ENCODE data around the gene CTDP1.
"Not testable (repeated sequence)": the region's sequence is repeated elsewhere in the genome, so short reads cannot be mapped to it uniquely, and the experiment has no call there.

Gene CTDP1

GRCh38 chr18:79682894-79683625 is 3.5 kb downstream of the CTDP1 start:
- DNase-seq = peak; percentile 100

GRCh38 chr18:79683626-79684282 is 4.2 kb downstream of the CTDP1 start:
- DNase-seq = no peak

GRCh38 chr18:79684283-79684631 is 4.7 kb downstream of the CTDP1 start:
- no peak for DNase-seq

- no peak for DNase-seq
Observed at GRCh38 chr18:79684787-79685186, 5.2 kb downstream of the CTDP1 start.

GRCh38 chr18:79685281-79685680 is 5.7 kb downstream of the CTDP1 start:
- DNase-seq = no peak

GRCh38 chr18:79685971-79686370 is 6.4 kb downstream of the CTDP1 start:
- DNase-seq = no peak

- DNase-seq = no peak
Observed at GRCh38 chr18:79687806-79688205, 8.2 kb downstream of the CTDP1 start.

- no peak for DNase-seq
Observed at GRCh38 chr18:79690071-79690470, 10.5 kb downstream of the CTDP1 start.

GRCh38 chr18:79690586-79691482 is 11.2 kb downstream of the CTDP1 start:
- no peak for DNase-seq

GRCh38 chr18:79692056-79692455 is 12.5 kb downstream of the CTDP1 start:
- DNase-seq = no peak

GRCh38 chr18:79692886-79693285 is 13.3 kb downstream of the CTDP1 start:
- no peak for DNase-seq

- DNase-seq = no peak
Observed at GRCh38 chr18:79693561-79694205, 14.1 kb downstream of the CTDP1 start.

GRCh38 chr18:79694206-79694894 is 14.7 kb downstream of the CTDP1 start:
- DNase-seq = not testable (repeated sequence)

GRCh38 chr18:79694895-79695213 is 15.3 kb downstream of the CTDP1 start:
- no peak for DNase-seq

- no peak for DNase-seq
Observed at GRCh38 chr18:79695269-79695668, 15.7 kb downstream of the CTDP1 start.

GRCh38 chr18:79695856-79696850 is 16.6 kb downstream of the CTDP1 start:
- no peak for DNase-seq

GRCh38 chr18:79697178-79697577 is 17.6 kb downstream of the CTDP1 start:
- no peak for DNase-seq

- no peak for DNase-seq
Observed at GRCh38 chr18:79697976-79698375, 18.4 kb downstream of the CTDP1 start.

GRCh38 chr18:79698668-79699335 is 19.2 kb downstream of the CTDP1 start:
- DNase-seq = no peak

GRCh38 chr18:79699653-79700052 is 20.1 kb downstream of the CTDP1 start:
- DNase-seq = no peak

GRCh38 chr18:79702906-79703305 is 23.3 kb downstream of the CTDP1 start:
- DNase-seq = no peak

All from GF-D8 (cell line).